SH-SY5Y (cell line): ENCODE data around the gene DYNC1LI1.

Source experiments
- GATA2 ChIP-seq: IDR thresholded peaks from 2 replicates; pipeline ENCODE4 v1.6.1; 2011; ENCODE audit warnings: mild to moderate bottlenecking, low read depth, low read length
- GATA3 ChIP-seq: IDR thresholded peaks from 2 replicates; pipeline ENCODE4 v1.6.1; 2011; ENCODE audit warnings: low read depth, mild to moderate bottlenecking, low read length, moderate library complexity

The DYNC1LI1 gene

GRCh38 chr3:32498992-32499391 lies 71.7 kb downstream of the DYNC1LI1 start:
- no peak for TF ChIP-seq GATA3
- TF ChIP-seq GATA2 = no peak

GRCh38 chr3:32498252-32498651 lies 72.4 kb downstream of the DYNC1LI1 start:
- TF ChIP-seq GATA3 = no peak
- TF ChIP-seq GATA2 = no peak

- TF ChIP-seq GATA2 (no peak), GATA3 (no peak)
Observed at GRCh38 chr3:32495609-32496008, 75.0 kb downstream of the DYNC1LI1 start.

GRCh38 chr3:32495085-32495484 lies 75.6 kb downstream of the DYNC1LI1 start:
- TF ChIP-seq GATA3 (no peak), GATA2 (no peak)

GRCh38 chr3:32493437-32494414 lies 76.9 kb downstream of the DYNC1LI1 start:
- TF ChIP-seq GATA3 (no peak), GATA2 (no peak)

GRCh38 chr3:32492684-32493436 lies 77.8 kb downstream of the DYNC1LI1 start:
- TF ChIP-seq GATA2 (no peak), GATA3 (no peak)

- TF ChIP-seq GATA2 (no peak), GATA3 (no peak)
Observed at GRCh38 chr3:32488474-32489008, 82.1 kb downstream of the DYNC1LI1 start.

- TF ChIP-seq GATA3 = no peak
- TF ChIP-seq GATA2 = no peak
Observed at GRCh38 chr3:32487781-32488473, 82.7 kb downstream of the DYNC1LI1 start.

- TF ChIP-seq GATA2 = no peak
- TF ChIP-seq GATA3 = no peak
Observed at GRCh38 chr3:32484436-32484835, 86.2 kb downstream of the DYNC1LI1 start.

- TF ChIP-seq GATA2 = no peak
- TF ChIP-seq GATA3 = no peak
Observed at GRCh38 chr3:32483772-32484171, 86.9 kb downstream of the DYNC1LI1 start.

- TF ChIP-seq GATA3 (no peak), GATA2 (no peak)
Observed at GRCh38 chr3:32482693-32483092, 88.0 kb downstream of the DYNC1LI1 start.

GRCh38 chr3:32481791-32482631 lies 88.6 kb downstream of the DYNC1LI1 start:
- TF ChIP-seq GATA3 (no peak), GATA2 (no peak)

- TF ChIP-seq GATA3 (no peak), GATA2 (no peak)
Observed at GRCh38 chr3:32480604-32481003, 90.1 kb downstream of the DYNC1LI1 start.
